Measurements from ENCODE around the gene TNFRSF8.

GRCh38 chr1:12064073-12064969, 1.2 kb downstream of the TNFRSF8 start:
- no peak for TF ChIP-seq EZH2phosphoT487 (conservative IDR thresholded peaks at IDR 0.05; ENCODE audit: low read length)
- TF ChIP-seq, protein P1, sequence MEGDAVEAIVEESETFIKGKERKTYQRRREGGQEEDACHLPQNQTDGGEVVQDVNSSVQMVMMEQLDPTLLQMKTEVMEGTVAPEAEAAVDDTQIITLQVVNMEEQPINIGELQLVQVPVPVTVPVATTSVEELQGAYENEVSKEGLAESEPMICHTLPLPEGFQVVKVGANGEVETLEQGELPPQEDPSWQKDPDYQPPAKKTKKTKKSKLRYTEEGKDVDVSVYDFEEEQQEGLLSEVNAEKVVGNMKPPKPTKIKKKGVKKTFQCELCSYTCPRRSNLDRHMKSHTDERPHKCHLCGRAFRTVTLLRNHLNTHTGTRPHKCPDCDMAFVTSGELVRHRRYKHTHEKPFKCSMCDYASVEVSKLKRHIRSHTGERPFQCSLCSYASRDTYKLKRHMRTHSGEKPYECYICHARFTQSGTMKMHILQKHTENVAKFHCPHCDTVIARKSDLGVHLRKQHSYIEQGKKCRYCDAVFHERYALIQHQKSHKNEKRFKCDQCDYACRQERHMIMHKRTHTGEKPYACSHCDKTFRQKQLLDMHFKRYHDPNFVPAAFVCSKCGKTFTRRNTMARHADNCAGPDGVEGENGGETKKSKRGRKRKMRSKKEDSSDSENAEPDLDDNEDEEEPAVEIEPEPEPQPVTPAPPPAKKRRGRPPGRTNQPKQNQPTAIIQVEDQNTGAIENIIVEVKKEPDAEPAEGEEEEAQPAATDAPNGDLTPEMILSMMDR (IDR thresholded peaks at IDR 0.05; ENCODE audit: insufficient read depth, low read length, poor library complexity, severe bottlenecking) = no peak

All from SU-DHL-6 (cell line).